Esophagus muscularis mucosa (tissue), 3 donors: ENCODE measurements around the gene NSUN4.

Source experiments
- CTCF ChIP-seq, 3 experiments: fragments of 200-600 bp in 2 of 3; fragments of 450-650 bp in 1 of 3; sonication (generic) in 2 of 3; IDR thresholded peaks; one replicate each; pipeline ENCODE4 v1.5.1; 2017 to 2019; ENCODE audit warnings: antibody characterized with exemption in 3 of 3, mild to moderate bottlenecking in 2 of 3, moderate library complexity in 1 of 3
- EP300 ChIP-seq: sonication (generic); formaldehyde crosslinking; IDR thresholded peaks from one replicate; pipeline ENCODE4 v1.6.1; 2017; ENCODE audit warnings: antibody characterized with exemption

- no peak for TF ChIP-seq CTCF (IDR thresholded peaks at IDR 0.05)
- TF ChIP-seq EP300: no peak
Measured at GRCh38 chr1:46342677-46343350, 2.2 kb downstream of the NSUN4 start.
